HTERT RPE-1 (cell line): ENCODE measurements around the gene ADGRL3.
"Not testable (repeated sequence)": the region's sequence is repeated elsewhere in the genome, so short reads cannot be mapped to it uniquely, and the experiment has no call there.

ENCODE experiments used
- in situ Hi-C: fragments of 300-500 bp; cut with MboI; formaldehyde crosslinking; loops from 4 replicates; pipeline ENCODE4 v1.14.3; 2020; ENCODE audit warnings: low sequenced_read_pairs

The ADGRL3 gene

GRCh38 chr4:61468024-61468720 is 268.0 kb downstream of the ADGRL3 start:
- in situ Hi-C loops = no loop called here

- in situ Hi-C loops = no loop called here
Observed at GRCh38 chr4:61473306-61473705, 273.2 kb downstream of the ADGRL3 start.

GRCh38 chr4:61478340-61478739 is 278.2 kb downstream of the ADGRL3 start:
- in situ Hi-C loops = no loop called here

- in situ Hi-C loops = no loop called here
Observed at GRCh38 chr4:61485056-61485455, 284.9 kb downstream of the ADGRL3 start.

- in situ Hi-C loops = no loop called here
Observed at GRCh38 chr4:61489927-61490326, 289.8 kb downstream of the ADGRL3 start.

- in situ Hi-C loops = no loop called here
Observed at GRCh38 chr4:61493041-61493440, 292.9 kb downstream of the ADGRL3 start.

- in situ Hi-C loops = no loop called here
Observed at GRCh38 chr4:61493470-61493869, 293.3 kb downstream of the ADGRL3 start.

GRCh38 chr4:61500883-61501282 is 300.8 kb downstream of the ADGRL3 start:
- in situ Hi-C loops = no loop called here

- in situ Hi-C loops = no loop called here
Observed at GRCh38 chr4:61501812-61502211, 301.7 kb downstream of the ADGRL3 start.

GRCh38 chr4:61505773-61506685 is 305.9 kb downstream of the ADGRL3 start:
- in situ Hi-C loops = no loop called here

GRCh38 chr4:61507091-61507490 is 307.0 kb downstream of the ADGRL3 start:
- in situ Hi-C loops = no loop called here

GRCh38 chr4:61509721-61510241 is 309.7 kb downstream of the ADGRL3 start:
- in situ Hi-C loops = not testable (repeated sequence)

- in situ Hi-C loops = no loop called here
Observed at GRCh38 chr4:61511716-61512488, 311.8 kb downstream of the ADGRL3 start.

GRCh38 chr4:61514991-61515390 is 314.9 kb downstream of the ADGRL3 start:
- in situ Hi-C loops = no loop called here

GRCh38 chr4:61517144-61517543 is 317.0 kb downstream of the ADGRL3 start:
- in situ Hi-C loops = no loop called here

- in situ Hi-C loops = no loop called here
Observed at GRCh38 chr4:61520166-61520565, 320.0 kb downstream of the ADGRL3 start.

GRCh38 chr4:61520681-61521160 is 320.6 kb downstream of the ADGRL3 start:
- in situ Hi-C loops = no loop called here

- in situ Hi-C loops = no loop called here
Observed at GRCh38 chr4:61521451-61521850, 321.3 kb downstream of the ADGRL3 start.

- in situ Hi-C loops = no loop called here
Observed at GRCh38 chr4:61522312-61522711, 322.2 kb downstream of the ADGRL3 start.

GRCh38 chr4:61527888-61528287 is 327.8 kb downstream of the ADGRL3 start:
- in situ Hi-C loops = no loop called here

- in situ Hi-C loops = no loop called here
Observed at GRCh38 chr4:61528595-61528994, 328.5 kb downstream of the ADGRL3 start.
